ENCODE results near the gene EXOSC5. TPM values are rescaled to one million over a fixed set of nuclear protein-coding genes. Genes with fewer than 3 reads are reported as not detected.
A peak's percentile ranks its signal among the peaks of the same experiment; 100 is the strongest.

Gene EXOSC5
- total and polyA plus RNA-seq, 2 of the 13 experiments (the other 11 are each of a cell fraction or from before 2014, with no cell fraction given): 24.1 to 26.5 TPM

GRCh38 chr19:41376241-41376997 is 20.7 kb downstream of the EXOSC5 start, which contains the start of gene TMEM91 (continued):
- TF ChIP-seq KAT2B (IDR thresholded peaks at IDR 0.05; ENCODE audit: borderline replicate concordance, low read depth, low read length) (no peak), ZNF770 (CRISPR knock-in tag; IDR thresholded peaks at IDR 0.05) (no peak), ZNF234 (CRISPR knock-in tag; conservative IDR thresholded peaks at IDR 0.05) (no peak), MNT (IDR thresholded peaks at IDR 0.05) (no peak), GMEB1 (CRISPR knock-in tag; IDR thresholded peaks at IDR 0.05; ENCODE audit: borderline replicate concordance) (peak; percentile 68; the same call in 1 of the 2 replicates), ZNF704 (CRISPR knock-in tag; IDR thresholded peaks at IDR 0.05; ENCODE audit: borderline replicate concordance) (no peak), GLI4 (CRISPR knock-in tag; IDR thresholded peaks at IDR 0.05; ENCODE audit: borderline replicate concordance) (0 out of 2 replicates have a peak, but pooled peaks have one; percentile 73), ZFAT (CRISPR knock-in tag; conservative IDR thresholded peaks at IDR 0.05) (no peak), ZBTB7B (CRISPR knock-in tag; IDR thresholded peaks at IDR 0.05) (no peak), GATA4 (IDR thresholded peaks at IDR 0.05; ENCODE audit: borderline replicate concordance, low read depth) (no peak), XRCC5 (optimal IDR thresholded peaks at IDR 0.05; ENCODE audit: low read length) (no peak), CENPT (CRISPR knock-in tag; IDR thresholded peaks at IDR 0.05; ENCODE audit: low read depth) (no peak), ZNF670 (CRISPR knock-in tag; IDR thresholded peaks at IDR 0.05; ENCODE audit: borderline replicate concordance) (0 out of 2 replicates have a peak, but pooled peaks have one; percentile 46), PRMT3 (CRISPR knock-in tag; IDR thresholded peaks at IDR 0.05; ENCODE audit: borderline replicate concordance, low read depth) (no peak), ZGPAT (CRISPR knock-in tag; IDR thresholded peaks at IDR 0.05) (peak; percentile 47), TGIF2 (CRISPR knock-in tag; IDR thresholded peaks at IDR 0.05) (0 out of 2 replicates have a peak, but pooled peaks have one; percentile 28), SRF (IDR thresholded peaks at IDR 0.05; ENCODE audit: low read depth, low read length) (no peak), CREB1 (IDR thresholded peaks at IDR 0.05) (no peak), CREB1 (CRISPR knock-in tag; IDR thresholded peaks at IDR 0.05) (no peak), GFI1 (CRISPR knock-in tag; IDR thresholded peaks at IDR 0.05; ENCODE audit: borderline replicate concordance) (no peak), ZNF576 (CRISPR knock-in tag; IDR thresholded peaks at IDR 0.05) (no peak)
